ENCODE data around the gene TRIM2.

DNA sequence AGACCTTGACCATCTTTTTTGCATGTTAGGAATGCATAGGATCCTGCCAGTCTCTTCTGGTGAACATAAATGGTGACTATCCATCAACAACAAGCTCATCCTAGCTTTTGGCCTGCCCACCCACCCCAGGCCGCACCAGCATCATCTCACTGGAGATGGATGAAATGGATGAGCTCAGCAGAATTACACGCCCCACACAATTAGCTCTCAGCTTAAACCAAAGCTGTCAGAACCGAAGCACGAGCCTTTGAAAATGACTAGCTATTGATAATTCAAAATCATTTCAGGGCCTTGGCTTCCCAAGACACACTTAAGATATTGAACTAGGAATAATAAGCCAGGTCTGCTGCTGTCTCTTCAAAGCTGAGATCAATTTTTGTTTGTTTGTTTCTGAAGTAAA lies 77.8 kb downstream of the TRIM2 start:
- TF ChIP-seq POLR2A (IDR thresholded peaks at IDR 0.05; ENCODE audit: low read length) (no peak), GATA1 (IDR thresholded peaks at IDR 0.05; ENCODE audit: low read depth, low read length) (no peak)
